MM.1S (cell line): ENCODE measurements around the gene ITPR1.

Experiments
- EZH2 ChIP-seq: fragments of 300-600 bp; sonication (generic); optimal IDR thresholded peaks from 2 replicates; pipeline ENCODE3; 2017; ENCODE audit warnings: low read depth, mild to moderate bottlenecking, antibody characterized with exemption, low read length, mixed read lengths
- TF ChIP-seq, protein P1 (sequence below): fragments of 300-600 bp; sonication (generic); IDR thresholded peaks from 2 replicates; pipeline ENCODE4 v1.5.1; 2016; ENCODE audit warnings: antibody characterized with exemption, low read length, mixed read lengths

DNA sequence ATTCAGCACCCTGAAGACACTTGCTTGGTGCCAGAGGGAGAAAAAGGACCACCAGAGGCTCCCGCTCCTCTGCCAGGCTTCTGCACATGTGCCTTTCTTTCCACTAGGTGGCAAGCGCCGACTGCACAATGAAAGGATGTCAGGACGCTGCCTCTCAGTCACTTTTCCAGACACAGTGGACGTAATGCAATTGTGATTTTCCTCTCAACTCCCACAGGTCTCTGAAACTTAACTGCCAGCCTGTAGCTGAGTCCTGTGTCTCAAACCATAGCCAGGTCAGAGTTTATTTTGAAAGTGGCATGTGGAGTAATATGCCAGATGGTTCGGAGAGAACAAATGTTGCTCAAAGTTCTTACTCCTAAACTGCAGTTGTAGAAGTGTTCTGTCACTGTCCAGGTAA lies 162.9 kb downstream of the ITPR1 start:
- TF ChIP-seq, protein P1, sequence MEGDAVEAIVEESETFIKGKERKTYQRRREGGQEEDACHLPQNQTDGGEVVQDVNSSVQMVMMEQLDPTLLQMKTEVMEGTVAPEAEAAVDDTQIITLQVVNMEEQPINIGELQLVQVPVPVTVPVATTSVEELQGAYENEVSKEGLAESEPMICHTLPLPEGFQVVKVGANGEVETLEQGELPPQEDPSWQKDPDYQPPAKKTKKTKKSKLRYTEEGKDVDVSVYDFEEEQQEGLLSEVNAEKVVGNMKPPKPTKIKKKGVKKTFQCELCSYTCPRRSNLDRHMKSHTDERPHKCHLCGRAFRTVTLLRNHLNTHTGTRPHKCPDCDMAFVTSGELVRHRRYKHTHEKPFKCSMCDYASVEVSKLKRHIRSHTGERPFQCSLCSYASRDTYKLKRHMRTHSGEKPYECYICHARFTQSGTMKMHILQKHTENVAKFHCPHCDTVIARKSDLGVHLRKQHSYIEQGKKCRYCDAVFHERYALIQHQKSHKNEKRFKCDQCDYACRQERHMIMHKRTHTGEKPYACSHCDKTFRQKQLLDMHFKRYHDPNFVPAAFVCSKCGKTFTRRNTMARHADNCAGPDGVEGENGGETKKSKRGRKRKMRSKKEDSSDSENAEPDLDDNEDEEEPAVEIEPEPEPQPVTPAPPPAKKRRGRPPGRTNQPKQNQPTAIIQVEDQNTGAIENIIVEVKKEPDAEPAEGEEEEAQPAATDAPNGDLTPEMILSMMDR = peak; percentile 40
- no peak for TF ChIP-seq EZH2
